ENCODE results near the gene NOP58. TPM values are rescaled to one million over a fixed set of nuclear protein-coding genes. Genes with fewer than 3 reads are reported as not detected.

NOP58 gene
- total RNA-seq, 3 donors from 2014 or later: 39.2 to 96.2 (median 74.7) TPM

DNA sequence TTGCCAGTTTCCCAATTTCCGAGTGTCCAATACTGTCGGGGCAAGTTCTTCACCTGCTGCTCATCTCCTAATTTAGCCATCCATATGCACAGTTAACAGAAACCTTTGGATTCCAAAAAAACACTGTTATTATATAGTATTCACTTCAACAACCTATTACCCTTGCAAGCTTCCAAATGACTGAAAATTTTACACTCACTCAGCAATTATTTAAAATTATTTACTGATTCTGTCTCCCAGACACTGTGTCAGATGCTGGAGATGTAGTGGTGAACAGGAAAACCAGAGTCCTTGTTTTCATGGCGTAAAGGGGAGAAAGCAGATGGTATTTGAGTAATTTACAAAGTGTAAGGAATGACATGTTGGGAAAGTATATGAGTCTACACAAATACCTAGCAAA, 56.9 kb downstream of the NOP58 start:
- no peaks in the 10 kb centered on the region for H3K27me3 ChIP-seq
- DNase-seq (ENCODE audit: low spot score in 2 of 2): no peak
- intact Hi-C loops (cut with DNase I; ENCODE audit: low total_unique reads): no loop called here
- H3K4me3 ChIP-seq: no peak overlapping the region
- H3K27ac ChIP-seq: no peak overlapping the region
- H3K4me1 ChIP-seq: no peaks in the 10 kb centered on the region
- no peak for TF ChIP-seq POLR2A (IDR thresholded peaks at IDR 0.05)
- TF ChIP-seq, protein P1, sequence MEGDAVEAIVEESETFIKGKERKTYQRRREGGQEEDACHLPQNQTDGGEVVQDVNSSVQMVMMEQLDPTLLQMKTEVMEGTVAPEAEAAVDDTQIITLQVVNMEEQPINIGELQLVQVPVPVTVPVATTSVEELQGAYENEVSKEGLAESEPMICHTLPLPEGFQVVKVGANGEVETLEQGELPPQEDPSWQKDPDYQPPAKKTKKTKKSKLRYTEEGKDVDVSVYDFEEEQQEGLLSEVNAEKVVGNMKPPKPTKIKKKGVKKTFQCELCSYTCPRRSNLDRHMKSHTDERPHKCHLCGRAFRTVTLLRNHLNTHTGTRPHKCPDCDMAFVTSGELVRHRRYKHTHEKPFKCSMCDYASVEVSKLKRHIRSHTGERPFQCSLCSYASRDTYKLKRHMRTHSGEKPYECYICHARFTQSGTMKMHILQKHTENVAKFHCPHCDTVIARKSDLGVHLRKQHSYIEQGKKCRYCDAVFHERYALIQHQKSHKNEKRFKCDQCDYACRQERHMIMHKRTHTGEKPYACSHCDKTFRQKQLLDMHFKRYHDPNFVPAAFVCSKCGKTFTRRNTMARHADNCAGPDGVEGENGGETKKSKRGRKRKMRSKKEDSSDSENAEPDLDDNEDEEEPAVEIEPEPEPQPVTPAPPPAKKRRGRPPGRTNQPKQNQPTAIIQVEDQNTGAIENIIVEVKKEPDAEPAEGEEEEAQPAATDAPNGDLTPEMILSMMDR (IDR thresholded peaks at IDR 0.05): no peak
- no peak for TF ChIP-seq POLR2AphosphoS5 (IDR thresholded peaks at IDR 0.05)
- peaks cover 3% of the 10 kb centered on the region for H3K36me3 ChIP-seq
- no peaks in the 10 kb centered on the region for H3K9me3 ChIP-seq

DNA sequence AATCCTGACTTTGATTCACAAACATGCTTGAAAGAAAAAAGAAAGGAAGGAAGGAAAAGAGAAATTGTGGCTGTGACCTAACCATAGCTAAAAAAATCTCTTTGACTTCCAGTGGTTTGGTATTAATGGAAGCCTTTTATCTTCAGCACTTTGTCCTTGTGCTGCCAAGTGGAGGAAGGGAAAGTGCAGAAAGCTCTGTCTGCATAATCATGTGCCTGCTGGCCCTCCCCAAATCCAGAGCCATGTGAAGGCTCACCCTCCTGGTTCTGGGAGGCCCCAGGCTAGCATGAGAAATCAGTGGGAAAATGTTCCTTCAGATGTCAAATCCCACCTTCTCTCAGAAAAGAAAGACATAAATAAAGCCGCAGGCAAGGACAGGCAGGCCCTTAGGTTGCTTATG, 62.3 kb downstream of the NOP58 start:
- H3K4me1 ChIP-seq: no peaks in the 10 kb centered on the region

DNA sequence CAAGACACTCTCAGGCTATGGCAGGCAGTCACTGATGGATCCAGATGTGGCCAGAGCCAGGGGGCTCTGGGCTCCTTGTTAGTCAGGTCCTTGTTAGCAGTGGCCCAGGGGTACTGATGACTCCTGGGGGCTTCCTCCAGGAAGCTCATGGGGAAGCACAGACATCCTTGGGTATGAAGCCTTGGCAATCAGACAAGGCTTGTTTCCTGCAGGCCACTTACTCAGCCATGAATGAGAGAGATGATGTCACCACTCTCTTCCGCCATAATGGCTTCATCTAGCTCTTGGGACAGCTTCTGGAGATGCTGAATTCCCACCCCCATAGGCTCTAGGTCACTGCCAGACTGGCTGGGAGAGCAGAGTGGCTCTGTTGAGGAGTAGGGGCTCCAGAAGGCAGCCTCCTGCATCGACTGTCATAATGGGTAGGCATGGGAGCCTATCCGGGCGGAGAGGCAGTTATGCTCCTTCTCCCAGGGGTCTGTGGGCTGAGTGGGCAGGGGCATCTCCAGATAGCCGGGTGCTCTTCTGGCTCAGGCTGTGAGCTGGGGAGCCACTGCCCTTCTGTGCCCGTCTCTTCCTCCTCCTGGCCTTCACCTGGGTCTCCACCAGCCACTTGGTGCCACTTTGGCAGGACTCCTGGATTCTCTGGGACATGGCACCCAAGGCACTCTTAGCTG, 70.4 kb downstream of the NOP58 start:
- no peak overlapping the region for H3K27ac ChIP-seq
- no peaks in the 10 kb centered on the region for H3K36me3 ChIP-seq
- no peak for DNase-seq (ENCODE audit: low spot score in 2 of 2)
- H3K9me3 ChIP-seq: no peaks in the 10 kb centered on the region
- intact Hi-C loops (cut with DNase I; ENCODE audit: low total_unique reads): no loop called here
- no peaks in the 10 kb centered on the region for H3K27me3 ChIP-seq
- no peaks in the 10 kb centered on the region for H3K4me1 ChIP-seq
- H3K4me3 ChIP-seq: no peak overlapping the region
- TF ChIP-seq, protein P1 (IDR thresholded peaks at IDR 0.05): no peak
- no peak for TF ChIP-seq POLR2A (IDR thresholded peaks at IDR 0.05)
- no peak for TF ChIP-seq POLR2AphosphoS5 (IDR thresholded peaks at IDR 0.05)

More for the DNA sequence above, 62.3 kb downstream of the NOP58 start:
- Histone ChIP-seq H3K36me3 (peaks cover 3% of the 10 kb centered on the region), H3K4me3 (no peak overlapping the region), H3K27me3 (no peaks in the 10 kb centered on the region), H3K27ac (no peak overlapping the region), H3K9me3 (no peaks in the 10 kb centered on the region)
- no peak for DNase-seq (ENCODE audit: low spot score in 2 of 2)
- TF ChIP-seq, protein P1 (IDR thresholded peaks at IDR 0.05): no peak
- TF ChIP-seq POLR2AphosphoS5 (IDR thresholded peaks at IDR 0.05): no peak
- TF ChIP-seq POLR2A (IDR thresholded peaks at IDR 0.05): no peak
- intact Hi-C loops (cut with DNase I; ENCODE audit: low total_unique reads): no loop called here

DNA sequence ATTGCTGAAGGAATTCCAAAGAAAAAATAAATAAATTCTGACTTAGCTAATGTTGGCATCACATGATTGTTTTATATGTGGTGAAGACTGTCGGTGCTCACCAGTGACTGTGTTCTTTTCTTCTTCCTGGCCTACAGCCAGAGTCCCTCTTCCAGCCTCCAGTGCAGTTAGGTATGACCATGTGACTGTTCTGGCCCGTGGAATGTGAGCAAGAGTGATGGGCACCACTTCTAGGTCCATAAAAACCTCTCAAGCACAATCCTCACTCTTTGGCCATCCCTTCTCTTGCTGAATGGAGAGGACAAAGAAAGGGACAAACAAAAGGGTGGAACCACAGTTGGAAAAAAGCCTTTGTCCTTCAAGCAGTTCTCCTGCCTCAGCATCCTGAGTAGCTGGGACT, 71.6 kb downstream of the NOP58 start:
- Histone ChIP-seq H3K36me3 (no peaks in the 10 kb centered on the region), H3K27ac (no peak overlapping the region), H3K9me3 (no peaks in the 10 kb centered on the region), H3K4me3 (no peak overlapping the region), H3K27me3 (no peaks in the 10 kb centered on the region), H3K4me1 (no peaks in the 10 kb centered on the region)
- TF ChIP-seq, protein P1 (IDR thresholded peaks at IDR 0.05): no peak
- TF ChIP-seq POLR2AphosphoS5 (IDR thresholded peaks at IDR 0.05) (no peak), POLR2A (IDR thresholded peaks at IDR 0.05) (no peak)
- no peak for DNase-seq (ENCODE audit: low spot score in 2 of 2)
- intact Hi-C loops (cut with DNase I; ENCODE audit: low total_unique reads): no loop called here

DNA sequence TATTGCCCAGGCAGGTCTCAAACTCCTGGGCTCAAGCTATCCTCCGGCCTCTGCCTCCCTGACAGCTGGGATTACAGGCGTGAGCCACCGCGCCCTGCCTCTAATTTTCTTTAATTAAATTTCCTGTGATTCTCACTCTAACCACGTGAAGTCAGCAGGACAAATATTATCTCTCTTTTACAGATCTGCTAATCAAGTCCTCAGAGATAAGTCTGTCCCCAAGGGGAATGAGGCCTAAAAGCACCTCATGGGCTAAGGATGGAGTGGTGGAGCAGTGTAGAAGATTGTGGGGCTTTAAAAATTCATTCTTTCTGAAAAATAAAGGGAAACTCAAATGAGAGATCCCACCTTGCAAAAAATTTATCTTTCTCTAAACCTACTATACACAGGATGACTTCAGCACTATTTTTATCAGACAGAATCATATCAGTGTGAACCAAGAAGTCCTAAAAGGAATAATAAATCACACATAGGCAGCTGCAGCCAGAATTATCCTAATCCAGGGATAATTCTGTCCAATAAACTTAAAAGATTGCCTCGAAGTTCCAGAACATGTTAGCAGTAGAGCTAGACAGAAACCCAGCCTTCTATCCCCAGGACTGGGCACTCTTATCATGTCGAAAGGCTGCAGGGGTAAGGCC, 72.3 kb downstream of the NOP58 start:
- no peak for DNase-seq (ENCODE audit: low spot score in 2 of 2)
- intact Hi-C loops (cut with DNase I; ENCODE audit: low total_unique reads): no loop called here
- H3K27me3 ChIP-seq: no peaks in the 10 kb centered on the region
- no peaks in the 10 kb centered on the region for H3K4me1 ChIP-seq
- H3K36me3 ChIP-seq: no peaks in the 10 kb centered on the region
- H3K9me3 ChIP-seq: no peaks in the 10 kb centered on the region
- no peak overlapping the region for H3K4me3 ChIP-seq
- H3K27ac ChIP-seq: no peak overlapping the region
- TF ChIP-seq POLR2A (IDR thresholded peaks at IDR 0.05): no peak
- TF ChIP-seq POLR2AphosphoS5 (IDR thresholded peaks at IDR 0.05): no peak
- TF ChIP-seq, protein P1 (IDR thresholded peaks at IDR 0.05): no peak

Data from breast epithelium (tissue), 4 donors.